Calu3 (cell line): ENCODE results near the gene USP28. TPM values are rescaled to one million over a fixed set of nuclear protein-coding genes. Genes with fewer than 3 reads are reported as not detected.

Source experiments
- BruUV-seq: library from RNA; stranded (reverse); fragments of 400-500 nt; replicated peaks from 2 replicates; lab custom pipeline; 2021; lab: Mats Ljungman, UMichigan
- CTCF ChIA-PET: fragments of 300-600 bp; sonication (Branson Sonifier 250); formaldehyde crosslinking; loops from one replicate; lab custom pipeline; 2022; ENCODE audit warnings: antibody characterized with exemption; lab: Charles Lee
- DNase-seq: peaks from one replicate; pipeline ENCODE4 v3.0.0; 2022
- H3K27ac Mint-ChIP-seq: one replicate; pipeline ENCODE4 v1.8.0; 2022; ENCODE audit warnings: mixed read lengths; ENCODE audit not compliant: unreplicated experiment
- H3K27me3 Mint-ChIP-seq: one replicate; pipeline ENCODE4 v1.8.0; 2022; ENCODE audit warnings: mixed read lengths; ENCODE audit not compliant: unreplicated experiment
- H3K36me3 Mint-ChIP-seq: one replicate; pipeline ENCODE4 v1.8.0; 2022; ENCODE audit warnings: mild to moderate bottlenecking, moderate library complexity, mixed read lengths; ENCODE audit not compliant: insufficient read depth, unreplicated experiment
- H3K4me1 Mint-ChIP-seq: one replicate; pipeline ENCODE4 v1.8.0; 2022; ENCODE audit warnings: mild to moderate bottlenecking, low read depth, mixed read lengths; ENCODE audit not compliant: unreplicated experiment
- H3K4me3 Mint-ChIP-seq: one replicate; pipeline ENCODE4 v1.8.0; 2022; ENCODE audit warnings: mild to moderate bottlenecking, low read depth, moderate library complexity, mixed read lengths; ENCODE audit not compliant: unreplicated experiment
- H3K9me3 Mint-ChIP-seq: one replicate; pipeline ENCODE4 v1.8.0; 2022; ENCODE audit warnings: low read depth, mixed read lengths; ENCODE audit not compliant: unreplicated experiment
- intact Hi-C: fragments of 100-400 bp; cut with micrococcal nuclease; formaldehyde crosslinking; loops from one replicate; pipeline ENCODE4 v1.10.0; 2022; ENCODE audit not compliant: unreplicated experiment
- total RNA-seq: library from RNA; stranded (reverse); gene quantifications from 2 replicates; pipeline ENCODE4 v1.2.3, GENCODE V29; 2022
- TF ChIP-seq, protein P1 (sequence below): fragments of 200-600 bp; IDR thresholded peaks from one replicate; pipeline ENCODE4 v1.8.0; 2022; ENCODE audit warnings: antibody characterized with exemption; ENCODE audit not compliant: unreplicated experiment

USP28 gene
- total RNA-seq, 1 experiment from 2014 or later, result 22.8 TPM

DNA sequence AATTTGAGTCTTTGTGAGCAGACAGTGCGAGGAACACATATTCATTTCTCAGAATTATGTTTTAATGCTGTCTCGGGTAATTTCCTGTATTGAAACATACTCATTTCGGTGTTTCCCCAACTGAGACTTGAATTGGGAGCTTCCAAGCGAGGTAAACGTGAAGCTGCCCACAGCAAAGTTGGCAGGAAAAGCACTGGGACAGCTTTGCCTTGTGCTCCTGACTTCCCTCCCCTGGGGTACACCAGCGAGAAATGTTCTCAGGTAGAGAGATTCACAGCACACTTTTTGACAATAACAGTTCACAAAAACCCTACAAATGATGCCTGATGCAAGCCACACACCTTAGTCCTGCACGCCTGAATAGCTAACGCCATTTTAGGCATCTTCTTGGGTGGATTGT is 32.3 kb upstream of the USP28 start:
- no peak overlapping the region for H3K4me3 Mint-ChIP-seq
- TF ChIP-seq, protein P1, sequence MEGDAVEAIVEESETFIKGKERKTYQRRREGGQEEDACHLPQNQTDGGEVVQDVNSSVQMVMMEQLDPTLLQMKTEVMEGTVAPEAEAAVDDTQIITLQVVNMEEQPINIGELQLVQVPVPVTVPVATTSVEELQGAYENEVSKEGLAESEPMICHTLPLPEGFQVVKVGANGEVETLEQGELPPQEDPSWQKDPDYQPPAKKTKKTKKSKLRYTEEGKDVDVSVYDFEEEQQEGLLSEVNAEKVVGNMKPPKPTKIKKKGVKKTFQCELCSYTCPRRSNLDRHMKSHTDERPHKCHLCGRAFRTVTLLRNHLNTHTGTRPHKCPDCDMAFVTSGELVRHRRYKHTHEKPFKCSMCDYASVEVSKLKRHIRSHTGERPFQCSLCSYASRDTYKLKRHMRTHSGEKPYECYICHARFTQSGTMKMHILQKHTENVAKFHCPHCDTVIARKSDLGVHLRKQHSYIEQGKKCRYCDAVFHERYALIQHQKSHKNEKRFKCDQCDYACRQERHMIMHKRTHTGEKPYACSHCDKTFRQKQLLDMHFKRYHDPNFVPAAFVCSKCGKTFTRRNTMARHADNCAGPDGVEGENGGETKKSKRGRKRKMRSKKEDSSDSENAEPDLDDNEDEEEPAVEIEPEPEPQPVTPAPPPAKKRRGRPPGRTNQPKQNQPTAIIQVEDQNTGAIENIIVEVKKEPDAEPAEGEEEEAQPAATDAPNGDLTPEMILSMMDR, result no peak
- no peaks in the 10 kb centered on the region for H3K9me3 Mint-ChIP-seq
- no peaks in the 10 kb centered on the region for H3K36me3 Mint-ChIP-seq
- no TSS peak for BruUV-seq
- intact Hi-C loops, result loop anchor here (10.0 kb wide), 1 partner anchor 287 kb away; no protein-coding TSS in a partner anchor
- no peaks in the 10 kb centered on the region for H3K4me1 Mint-ChIP-seq
- CTCF ChIA-PET, result no interaction called here
- H3K27ac Mint-ChIP-seq, result no peak overlapping the region
- peaks cover 26% of the 10 kb centered on the region for H3K27me3 Mint-ChIP-seq
- DNase-seq, result no peak

DNA sequence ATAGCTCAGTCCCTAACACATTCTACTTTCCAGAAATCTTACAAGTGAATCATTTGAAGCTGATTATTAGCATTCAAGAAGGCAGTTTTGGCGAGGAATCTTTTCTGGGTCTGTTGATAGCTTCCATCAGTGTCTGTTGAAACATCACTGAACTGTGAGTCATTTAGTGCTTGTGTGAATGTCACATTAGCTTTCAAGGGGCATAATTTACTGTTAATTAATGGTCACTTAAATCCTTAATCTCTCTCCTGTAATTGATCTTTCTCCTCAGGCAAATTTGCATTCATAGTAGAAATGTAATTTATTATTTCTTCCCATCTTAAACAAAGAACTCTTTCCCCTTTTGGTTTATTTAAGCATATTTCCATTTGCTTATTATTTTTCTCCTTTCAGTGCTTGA is 31.8 kb upstream of the USP28 start:
- DNase-seq, result no peak
- no TSS peak for BruUV-seq
- intact Hi-C loops, result loop anchor here (10.0 kb wide), 1 partner anchor 288 kb away; no protein-coding TSS in a partner anchor
- Mint-ChIP-seq H3K4me1 (no peaks in the 10 kb centered on the region), H3K4me3 (no peak overlapping the region), H3K27me3 (peaks cover 31% of the 10 kb centered on the region), H3K36me3 (no peaks in the 10 kb centered on the region), H3K27ac (no peak overlapping the region), H3K9me3 (no peaks in the 10 kb centered on the region)
- TF ChIP-seq, protein P1, result no peak
- CTCF ChIA-PET, result no interaction called here

DNA sequence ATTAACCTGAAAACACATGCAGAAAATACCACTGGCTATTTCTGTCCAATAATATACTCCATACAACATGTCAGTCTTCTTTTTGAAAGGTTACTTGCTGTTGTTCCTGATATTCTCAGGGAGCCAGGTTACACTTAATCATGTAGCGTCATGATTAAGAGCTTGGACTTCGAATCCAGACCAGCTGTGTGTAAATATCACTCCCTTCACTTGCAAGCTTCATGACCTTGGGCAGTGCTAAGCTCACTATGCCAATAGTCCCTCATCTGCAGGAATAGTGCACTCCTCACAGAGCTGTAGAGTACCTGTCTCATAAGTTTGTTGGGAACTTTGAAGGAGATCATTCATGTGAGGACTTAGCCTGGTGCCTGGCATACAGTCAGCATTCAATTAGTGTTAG is 31.1 kb upstream of the USP28 start:
- Mint-ChIP-seq H3K36me3 (no peaks in the 10 kb centered on the region), H3K9me3 (no peaks in the 10 kb centered on the region), H3K4me1 (no peaks in the 10 kb centered on the region), H3K27me3 (peaks cover 37% of the 10 kb centered on the region), H3K4me3 (no peak overlapping the region), H3K27ac (no peak overlapping the region)
- no TSS peak for BruUV-seq
- CTCF ChIA-PET, result no interaction called here
- intact Hi-C loops, result loop anchor here (10.0 kb wide), 1 partner anchor 288 kb away; no protein-coding TSS in a partner anchor
- TF ChIP-seq, protein P1, result no peak
- DNase-seq, result no peak

DNA sequence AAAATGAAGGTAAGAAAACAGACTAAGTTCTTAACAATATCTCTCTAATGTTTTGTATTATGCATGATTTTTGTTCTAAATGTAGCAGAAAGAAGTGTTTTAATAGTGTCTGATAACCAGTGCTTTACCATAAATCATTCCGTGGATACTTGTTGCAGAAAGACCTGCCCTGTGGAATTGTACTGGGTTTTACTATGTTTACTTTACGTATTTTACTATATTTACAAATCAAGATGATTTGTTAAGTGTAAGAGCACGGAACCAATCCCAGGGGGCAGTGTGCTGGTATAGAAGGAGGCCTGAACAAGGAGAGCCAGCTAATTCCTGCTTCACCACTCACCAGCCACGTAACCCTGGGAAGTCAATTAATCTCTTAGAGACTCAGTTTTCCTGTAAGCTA is 30.7 kb upstream of the USP28 start:
- Mint-ChIP-seq H3K27me3 (peaks cover 42% of the 10 kb centered on the region), H3K36me3 (no peaks in the 10 kb centered on the region), H3K9me3 (no peaks in the 10 kb centered on the region), H3K4me3 (no peak overlapping the region), H3K4me1 (no peaks in the 10 kb centered on the region), H3K27ac (no peak overlapping the region)
- intact Hi-C loops, result loop anchor here (10.0 kb wide), 1 partner anchor 289 kb away; no protein-coding TSS in a partner anchor
- TF ChIP-seq, protein P1, result no peak
- no peak for DNase-seq
- CTCF ChIA-PET, result no interaction called here
- no TSS peak for BruUV-seq
